Subcutaneous adipose tissue (tissue), 4 donors: ENCODE data around the gene SHH. TPM values are rescaled to one million over a fixed set of nuclear protein-coding genes. Genes with fewer than 3 reads are reported as not detected.

Source experiments
- CTCF ChIP-seq: fragments of 450-650 bp; IDR thresholded peaks from one replicate; pipeline ENCODE4 v1.5.1; 2016; ENCODE audit warnings: low read depth, mild to moderate bottlenecking, control low read depth, antibody characterized with exemption, moderate library complexity
- total RNA-seq, 4 donors: library from RNA; depleted of rRNA; stranded (reverse); fragments of >200 nt; gene quantifications; one replicate each; pipeline ENCODE4 v1.1.0, GENCODE V29; 2016

The SHH gene
- total RNA-seq, 4 donors from 2014 or later, result not detected

DNA sequence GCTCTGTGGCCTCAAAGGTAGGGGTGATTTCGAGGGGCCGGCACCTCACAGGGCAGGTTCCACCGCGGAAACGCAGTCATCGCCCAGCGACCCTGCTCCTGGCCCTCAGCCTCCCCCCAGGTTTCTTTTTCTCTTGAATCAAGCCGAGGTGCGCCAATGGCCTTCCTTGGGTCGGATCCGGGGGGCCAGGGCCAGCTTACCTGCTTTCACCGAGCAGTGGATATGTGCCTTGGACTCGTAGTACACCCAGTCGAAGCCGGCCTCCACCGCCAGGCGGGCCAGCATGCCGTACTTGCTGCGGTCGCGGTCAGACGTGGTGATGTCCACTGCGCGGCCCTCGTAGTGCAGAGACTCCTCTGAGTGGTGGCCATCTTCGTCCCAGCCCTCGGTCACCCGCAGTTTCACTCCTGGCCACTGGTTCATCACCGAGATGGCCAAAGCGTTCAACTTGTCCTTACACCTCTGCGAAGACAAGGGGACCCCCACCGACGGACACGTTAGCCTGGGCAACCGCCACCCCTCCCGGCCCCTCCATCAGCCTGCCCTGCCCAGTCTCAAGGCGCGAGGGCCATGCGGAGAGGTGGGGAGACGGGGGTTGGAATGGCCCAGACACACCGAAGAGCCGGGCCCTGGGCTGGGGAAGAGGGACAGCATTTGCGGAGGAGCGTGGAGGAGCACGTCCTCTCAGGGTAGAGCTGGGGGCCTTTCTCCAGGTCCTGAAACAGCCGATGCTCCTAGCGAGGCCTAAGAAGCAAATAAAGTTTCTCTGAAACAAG lies 6.0 kb downstream of the SHH start:
- TF ChIP-seq CTCF, result no peak

DNA sequence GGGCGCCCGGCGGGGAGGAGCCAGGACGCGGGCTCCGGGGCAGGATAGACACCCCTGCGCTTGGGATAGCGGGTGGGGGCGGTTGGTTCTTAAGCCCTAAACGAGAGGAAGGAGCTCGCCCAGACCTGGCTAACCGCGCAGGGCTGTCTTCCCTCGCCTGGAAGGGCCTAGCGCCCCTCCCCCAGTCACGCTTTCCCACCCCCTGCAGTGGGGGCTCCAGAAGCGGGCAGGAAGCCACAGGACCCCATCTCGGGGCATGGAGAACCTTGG lies 6.5 kb downstream of the SHH start:
- TF ChIP-seq CTCF, result no peak

- TF ChIP-seq CTCF, result no peak
These were observed 7.1 kb downstream of the SHH start for GRCh38 chr7:155804897-155805825.

DNA sequence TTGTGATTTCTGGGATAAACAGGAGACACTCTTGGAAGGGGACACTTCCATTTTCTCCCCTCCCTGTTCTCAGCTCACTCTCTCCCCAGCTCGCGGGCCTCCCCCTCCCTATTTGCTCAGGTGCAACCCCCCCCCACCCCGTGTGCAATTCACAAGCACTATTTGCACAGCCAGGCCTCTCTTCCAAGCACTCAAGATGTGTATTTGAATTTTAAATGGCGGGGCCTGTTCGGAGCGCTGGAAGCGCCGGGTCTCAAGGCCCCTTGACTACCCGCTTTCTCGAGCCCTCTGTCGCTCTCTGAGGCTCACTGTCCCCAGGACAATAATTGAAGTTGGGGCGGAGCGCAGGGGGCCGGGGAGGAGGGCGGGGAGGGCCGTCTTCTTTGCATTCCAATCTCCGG lies 7.8 kb downstream of the SHH start:
- no peak for TF ChIP-seq CTCF

- no peak for TF ChIP-seq CTCF
These were observed 8.6 kb downstream of the SHH start for GRCh38 chr7:155803418-155804376.

- no peak for TF ChIP-seq CTCF
These were observed 9.3 kb downstream of the SHH start for GRCh38 chr7:155802906-155803417.
